Lung (tissue), 12 donors: ENCODE measurements around the gene HACD4. TPM values are rescaled to one million over a fixed set of nuclear protein-coding genes. Genes with fewer than 3 reads are reported as not detected.

Experiments used
- ATAC-seq: fragments of 200-7000 bp; cut with Tn5 transposase; one replicate; pipeline ENCODE4 v1.9.1; 2020; ENCODE audit warnings: moderate number of reproducible peaks; ENCODE audit not compliant: insufficient read depth, low FRiP score
- DNase-seq, 3 donors: peaks; one replicate each; pipeline ENCODE4 v3.0.0-alpha.2; 2013 to 2017
- H3K27ac ChIP-seq, 2 donors: one replicate each; pipeline ENCODE4 v1.5.1; 2013; ENCODE audit warnings: mild to moderate bottlenecking in 2 of 2, moderate library complexity in 2 of 2, control low read depth in 1 of 2, inconsistent platforms in 1 of 2, low read depth in 1 of 2, low read length in 1 of 2
- H3K27me3 ChIP-seq, 3 donors: one replicate each; pipeline ENCODE4 v1.5.1; 2013; ENCODE audit warnings: low read length in 2 of 3; ENCODE audit not compliant: control insufficient read depth in 3 of 3, insufficient read depth in 3 of 3
- H3K36me3 ChIP-seq, 4 donors: one replicate each; pipeline ENCODE4 v1.5.1; 2013; ENCODE audit warnings: low read length in 4 of 4, mild to moderate bottlenecking in 1 of 4, moderate library complexity in 1 of 4; ENCODE audit not compliant: control insufficient read depth in 4 of 4, insufficient read depth in 4 of 4
- H3K4me1 ChIP-seq, 5 donors: one replicate each; pipeline ENCODE4 v1.5.1; 2013; ENCODE audit warnings: low read length in 5 of 5, mild to moderate bottlenecking in 2 of 5, moderate library complexity in 1 of 5; ENCODE audit not compliant: control insufficient read depth in 5 of 5, insufficient read depth in 5 of 5
- H3K4me3 ChIP-seq: one replicate; pipeline ENCODE4 v1.5.1; 2013; ENCODE audit warnings: mild to moderate bottlenecking, control low read depth, moderate library complexity
- H3K9ac ChIP-seq, 2 donors: one replicate each; pipeline ENCODE4 v1.5.1; 2013; ENCODE audit warnings: low read length in 2 of 2, control low read depth in 1 of 2; ENCODE audit not compliant: insufficient read depth in 1 of 2
- H3K9me3 ChIP-seq, 4 donors: one replicate each; pipeline ENCODE4 v1.5.1; 2013; ENCODE audit warnings: low read length in 3 of 4, mild to moderate bottlenecking in 1 of 4, moderate library complexity in 1 of 4; ENCODE audit not compliant: control insufficient read depth in 4 of 4, insufficient read depth in 3 of 4
- WGBS, 2 donors: extraction: QIAGEN DNeasy Blood & Tissue Kit; methylation state at CpG; one replicate each; pipeline ENCODE4 v1.1.7; 2013; 5-methylcytosine and 5-hydroxymethylcytosine counted together
- polyA plus RNA-seq, 2 donors: library from polyadenylated mRNA; stranded (reverse); fragments of 200-250 nt; gene quantifications; one replicate each; pipeline ENCODE4 v1.2.1, GENCODE V29; 2013
- total RNA-seq, 2 donors: library from RNA; depleted of rRNA in 1 of 2; stranded (reverse); fragments of >200 nt in 1 of 2; gene quantifications; one replicate each; pipeline ENCODE4 v1.2.1, GENCODE V29; 2014 to 2021
- TF ChIP-seq, protein P1 (sequence below): IDR thresholded peaks from 2 replicates; pipeline ENCODE4 v1.5.1; 2012; ENCODE audit warnings: mild to moderate bottlenecking; ENCODE audit errors: control extremely low read depth, extremely low read depth
- donor health status: control.
- donor health status: control.
- donor health status: Bipolar disorder and iron deficiency.
- donor health status: healthy.
- donor health status: DM: yes; HTN: yes; CAD: no.

The HACD4 gene
- total and polyA plus RNA-seq, 4 donors, result 2.7 to 15.2 (median 4.8) TPM

DNA sequence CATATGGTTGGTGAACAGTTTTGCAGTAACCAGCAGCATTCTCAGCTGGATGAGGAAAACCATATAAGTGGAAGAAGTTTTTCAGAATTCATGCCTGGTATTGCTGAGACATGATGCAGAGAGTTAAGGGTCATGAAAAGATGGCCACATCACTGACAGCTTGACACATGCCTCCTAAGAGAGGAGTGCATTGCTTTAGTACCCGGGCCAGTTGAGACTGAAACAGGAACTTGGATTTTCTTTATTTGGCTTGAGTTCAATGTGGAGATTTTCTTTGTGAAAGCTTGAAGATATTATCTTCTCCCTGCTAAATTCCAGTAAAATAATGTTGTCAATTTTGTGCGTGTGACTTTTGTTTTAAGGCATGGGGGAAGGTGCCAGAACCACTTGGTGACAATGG, 35.8 kb downstream of the HACD4 start:
- Histone ChIP-seq H3K9me3 (no peaks in the 10 kb centered on the region), H3K4me1 (peaks cover 0 to 5% (median 0%) of the 10 kb centered on the region in 5 donors), H3K27me3 (no peaks in the 10 kb centered on the region), H3K27ac (no peak overlapping the region), H3K4me3 (no peak overlapping the region), H3K36me3 (peaks cover 3 to 10% (median 4%) of the 10 kb centered on the region in 4 donors), H3K9ac (no peak overlapping the region)
- 64 to 65% methylated on average over 2 of the region's 2 CpGs for WGBS, 2 donors
- TF ChIP-seq, protein P1, sequence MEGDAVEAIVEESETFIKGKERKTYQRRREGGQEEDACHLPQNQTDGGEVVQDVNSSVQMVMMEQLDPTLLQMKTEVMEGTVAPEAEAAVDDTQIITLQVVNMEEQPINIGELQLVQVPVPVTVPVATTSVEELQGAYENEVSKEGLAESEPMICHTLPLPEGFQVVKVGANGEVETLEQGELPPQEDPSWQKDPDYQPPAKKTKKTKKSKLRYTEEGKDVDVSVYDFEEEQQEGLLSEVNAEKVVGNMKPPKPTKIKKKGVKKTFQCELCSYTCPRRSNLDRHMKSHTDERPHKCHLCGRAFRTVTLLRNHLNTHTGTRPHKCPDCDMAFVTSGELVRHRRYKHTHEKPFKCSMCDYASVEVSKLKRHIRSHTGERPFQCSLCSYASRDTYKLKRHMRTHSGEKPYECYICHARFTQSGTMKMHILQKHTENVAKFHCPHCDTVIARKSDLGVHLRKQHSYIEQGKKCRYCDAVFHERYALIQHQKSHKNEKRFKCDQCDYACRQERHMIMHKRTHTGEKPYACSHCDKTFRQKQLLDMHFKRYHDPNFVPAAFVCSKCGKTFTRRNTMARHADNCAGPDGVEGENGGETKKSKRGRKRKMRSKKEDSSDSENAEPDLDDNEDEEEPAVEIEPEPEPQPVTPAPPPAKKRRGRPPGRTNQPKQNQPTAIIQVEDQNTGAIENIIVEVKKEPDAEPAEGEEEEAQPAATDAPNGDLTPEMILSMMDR, result no peak
- no peak for ATAC-seq
- no peak for DNase-seq

DNA sequence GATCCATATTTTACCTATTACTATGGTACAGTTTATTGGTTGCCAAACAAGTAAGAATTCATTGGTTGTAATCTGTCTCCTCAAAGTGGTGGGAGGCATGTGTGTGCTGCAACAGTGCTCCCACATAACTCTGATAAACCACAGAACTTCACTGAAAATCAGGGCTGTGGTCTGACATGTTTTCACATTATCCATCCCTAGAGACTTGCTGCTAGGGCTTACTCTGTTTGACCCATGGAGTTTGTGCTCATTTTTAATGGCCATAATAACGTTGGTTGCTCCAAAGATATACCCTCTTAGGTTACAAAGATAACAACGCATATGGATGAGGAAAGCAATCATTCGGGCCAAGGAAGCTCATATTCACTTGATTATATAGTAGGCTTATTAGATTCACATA, 37.0 kb downstream of the HACD4 start:
- H3K4me3 ChIP-seq, result no peak overlapping the region
- H3K9me3 ChIP-seq, result no peaks in the 10 kb centered on the region
- peaks cover 0 to 12% (median 0%) of the 10 kb centered on the region in 5 donors for H3K4me1 ChIP-seq
- 89 to 91% methylated on average over 3 of the region's 3 CpGs for WGBS, 2 donors
- H3K36me3 ChIP-seq, result peaks cover 5 to 14% (median 10%) of the 10 kb centered on the region in 4 donors
- no peak overlapping the region for H3K9ac ChIP-seq
- ATAC-seq (no peak), DNase-seq (no peak)
- no peak overlapping the region for H3K27ac ChIP-seq
- TF ChIP-seq, protein P1, result no peak
- no peaks in the 10 kb centered on the region for H3K27me3 ChIP-seq

DNA sequence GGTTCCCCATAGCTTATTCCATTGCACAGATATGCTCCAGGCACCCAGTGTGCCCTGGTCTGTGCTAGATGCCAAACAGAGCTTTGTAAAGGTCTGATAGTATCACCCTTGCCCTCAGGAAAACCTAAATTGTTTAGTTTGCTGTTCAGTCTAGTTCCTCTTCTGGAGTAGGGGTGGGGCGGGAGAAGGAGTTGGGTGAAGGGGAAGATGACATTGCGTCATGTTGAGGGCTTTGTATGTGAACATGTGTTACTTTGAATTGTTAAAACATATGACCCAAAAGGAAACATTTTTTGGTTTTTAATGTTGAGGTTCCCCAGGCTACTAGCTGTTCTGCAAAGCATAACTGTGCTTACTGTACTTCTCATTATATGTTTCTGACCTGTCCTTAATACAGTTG, 40.6 kb downstream of the HACD4 start:
- H3K27ac ChIP-seq, result peak overlapping the region in 1 of 2 donors; percentile 64
- DNase-seq, result peak in 1 of 3 donors; percentile 23
- H3K4me1 ChIP-seq, result peaks cover 0 to 12% (median 0%) of the 10 kb centered on the region in 5 donors
- 26 to 68% methylated on average over 2 of the region's 2 CpGs for WGBS, 2 donors
- peaks cover 0 to 2% (median 0%) of the 10 kb centered on the region in 4 donors for H3K9me3 ChIP-seq
- H3K36me3 ChIP-seq, result peaks cover 7 to 18% (median 12%) of the 10 kb centered on the region in 4 donors
- no peak overlapping the region for H3K4me3 ChIP-seq
- H3K9ac ChIP-seq, result no peak overlapping the region
- TF ChIP-seq, protein P1, result no peak
- no peaks in the 10 kb centered on the region for H3K27me3 ChIP-seq
- peak; percentile 25 for ATAC-seq

DNA sequence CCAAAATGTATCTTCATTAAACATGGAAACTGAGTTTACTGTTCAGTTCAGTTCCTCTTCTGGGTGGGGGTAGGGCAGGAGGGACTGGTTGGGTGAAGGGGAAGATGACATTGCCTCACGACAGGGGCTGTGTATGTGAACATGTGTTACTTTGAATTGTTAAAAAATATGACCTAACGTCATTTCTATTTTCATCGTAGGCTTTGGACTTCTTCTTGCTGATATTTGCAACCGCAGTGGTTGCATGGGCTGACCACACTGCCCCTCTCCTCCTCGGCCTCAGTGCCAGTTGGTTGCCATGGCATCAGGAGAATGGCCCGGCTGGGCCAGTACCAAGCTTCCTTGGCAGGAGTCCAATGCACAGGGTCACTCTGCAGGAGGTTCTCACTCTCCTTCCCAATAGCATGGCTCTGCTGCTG, 41.5 kb downstream of the HACD4 start:
- Histone ChIP-seq H3K27ac (peak overlapping the region in 1 of 2 donors; percentile 64), H3K36me3 (peaks cover 7 to 18% (median 12%) of the 10 kb centered on the region in 4 donors), H3K9ac (no peak overlapping the region), H3K4me3 (no peak overlapping the region), H3K27me3 (no peaks in the 10 kb centered on the region), H3K9me3 (peaks cover 0 to 2% (median 0%) of the 10 kb centered on the region in 4 donors), H3K4me1 (peaks cover 0 to 12% (median 0%) of the 10 kb centered on the region in 5 donors)
- TF ChIP-seq, protein P1, result no peak
- DNase-seq, result no peak
- peak; percentile 51 for ATAC-seq
- WGBS, 2 donors, result 31 to 65% methylated on average over 6 of the region's 6 CpGs
